Body of pancreas (tissue), 4 donors: ENCODE results near the gene FOXI3.
"Not testable (repeated sequence)": the region's sequence is repeated elsewhere in the genome, so short reads cannot be mapped to it uniquely, and the experiment has no call there.

Experiments used
- CTCF ChIP-seq, 7 experiments: fragments of 450-650 bp in 4 of 7; fragments of 200-600 bp in 3 of 7; sonication (generic) in 3 of 7; IDR thresholded peaks; one replicate each; pipeline ENCODE4 v1.5.1; 2016 to 2019; ENCODE audit warnings: antibody characterized with exemption in 7 of 7
- POLR2A ChIP-seq, 3 donors: fragments of 450-650 bp; IDR thresholded peaks; one replicate each; pipeline ENCODE4 v1.6.1; 2016; ENCODE audit warnings: antibody characterized with exemption in 3 of 3, mild to moderate bottlenecking in 2 of 3

- not testable (repeated sequence) for TF ChIP-seq CTCF, POLR2A (IDR thresholded peaks at IDR 0.05)
These were observed 33.4 kb downstream of the FOXI3 start for GRCh38 chr2:88419051-88419450.
